Sigmoid colon (tissue), 7 donors: ENCODE results near the gene PDE2A. TPM values are rescaled to one million over a fixed set of nuclear protein-coding genes. Genes with fewer than 3 reads are reported as not detected.
"Not testable (repeated sequence)": the region's sequence is repeated elsewhere in the genome, so short reads cannot be mapped to it uniquely, and the experiment has no call there.

Experiments used
- DNase-seq: peaks from one replicate; pipeline ENCODE4 v3.0.0-alpha.2; 2019
- H3K27ac ChIP-seq, 4 donors: fragments of 200-600 bp; sonication (generic); one replicate each; pipeline ENCODE4 v1.5.1; 2016 to 2019; ENCODE audit warnings: mild to moderate bottlenecking in 1 of 4
- H3K27me3 ChIP-seq, 3 donors: fragments of 200-600 bp; sonication (generic); one replicate each; pipeline ENCODE4 v1.5.1; 2019; ENCODE audit warnings: mild to moderate bottlenecking in 1 of 3
- H3K36me3 ChIP-seq, 4 donors: fragments of 200-600 bp; sonication (generic); one replicate each; pipeline ENCODE4 v1.5.1; 2016 to 2019
- H3K4me1 ChIP-seq, 4 donors: fragments of 200-600 bp; sonication (generic); one replicate each; pipeline ENCODE4 v1.5.1; 2017 to 2019
- H3K4me3 ChIP-seq, 4 donors: fragments of 200-600 bp; sonication (generic); one replicate each; pipeline ENCODE4 v1.5.1; 2017 to 2019; ENCODE audit warnings: mild to moderate bottlenecking in 2 of 4, moderate library complexity in 1 of 4
- H3K9me3 ChIP-seq, 4 donors: fragments of 200-600 bp in 3 of 4; sonication (generic) in 3 of 4; one replicate each; pipeline versions ENCODE4 v1.5.1 to v1.6.1; 2013 to 2019
- CTCF ChIP-seq, 4 experiments: fragments of 450-650 bp in 3 of 4; fragments of 200-600 bp in 1 of 4; IDR thresholded peaks; one replicate each; pipeline ENCODE4 v1.5.1; 2016 to 2019; ENCODE audit warnings: antibody characterized with exemption in 4 of 4, mild to moderate bottlenecking in 3 of 4, moderate library complexity in 2 of 4
- EP300 ChIP-seq, 4 donors: sonication (generic); formaldehyde crosslinking; IDR thresholded peaks; one replicate each; pipeline ENCODE4 v1.6.1; 2017; ENCODE audit warnings: antibody characterized with exemption in 4 of 4
- POLR2A ChIP-seq, 2 donors: fragments of 450-650 bp; IDR thresholded peaks; one replicate each; pipeline ENCODE4 v1.6.1; 2016; ENCODE audit warnings: antibody characterized with exemption in 2 of 2, mild to moderate bottlenecking in 2 of 2, moderate library complexity in 2 of 2
- POLR2AphosphoS5 ChIP-seq, 4 donors: sonication (generic); formaldehyde crosslinking; IDR thresholded peaks; one replicate each; pipeline ENCODE4 v1.6.1; 2017; ENCODE audit warnings: antibody characterized with exemption in 4 of 4
- WGBS, 2 donors: extraction: QIAGEN DNeasy Blood & Tissue Kit; methylation state at CpG; one replicate each; pipeline ENCODE4 v1.1.7; 2013; 5-methylcytosine and 5-hydroxymethylcytosine counted together
- intact Hi-C: fragments of 100-400 bp; cut with DNase I; formaldehyde crosslinking; loops from one replicate; pipeline ENCODE4 v1.15.1; 2023
- polyA plus RNA-seq, 3 donors: library from polyadenylated mRNA; stranded (reverse); fragments of 200-250 nt; gene quantifications; one replicate each; pipeline ENCODE4 v1.2.3, GENCODE V29; 2013
- total RNA-seq, 4 donors: library from RNA; depleted of rRNA; stranded (reverse); fragments of >200 nt; gene quantifications; one replicate each; pipeline ENCODE4 v1.1.0, GENCODE V29; 2016
- donor health status: healthy with polysubstance abuse.
- donor health status: Bipolar disorder and iron deficiency.
- donor health status: healthy.

PDE2A gene
- total and polyA plus RNA-seq, 7 donors = 1.8 to 75.1 (median 48.9) TPM

GRCh38 chr11:72561856-72562255 lies 112.4 kb downstream of the PDE2A start:
- Histone ChIP-seq H3K27ac (no peak overlapping the region), H3K4me1 (no peaks in the 10 kb centered on the region), H3K4me3 (no peak overlapping the region), H3K27me3 (no peaks in the 10 kb centered on the region), H3K9me3 (no peaks in the 10 kb centered on the region), H3K36me3 (no peaks in the 10 kb centered on the region)
- intact Hi-C loops = no loop called here
- no peak for TF ChIP-seq POLR2AphosphoS5 (IDR thresholded peaks at IDR 0.05)
- TF ChIP-seq CTCF (IDR thresholded peaks at IDR 0.05) = no peak
- no peak for TF ChIP-seq EP300 (IDR thresholded peaks at IDR 0.05)
- TF ChIP-seq POLR2A (IDR thresholded peaks at IDR 0.05) = no peak
- WGBS, 2 donors = 82 to 88% methylated on average over 4 of the region's 4 CpGs
- no peak for DNase-seq

- WGBS, 2 donors = 91 to 93% methylated on average over 15 of the region's 15 CpGs
Measured at GRCh38 chr11:72560864-72561263, 113.4 kb downstream of the PDE2A start.

GRCh38 chr11:72556433-72556832 lies 117.8 kb downstream of the PDE2A start:
- Histone ChIP-seq H3K27me3 (no peaks in the 10 kb centered on the region), H3K9me3 (no peaks in the 10 kb centered on the region), H3K27ac (no peak overlapping the region), H3K4me1 (no peaks in the 10 kb centered on the region), H3K4me3 (no peak overlapping the region), H3K36me3 (no peaks in the 10 kb centered on the region)
- intact Hi-C loops = no loop called here
- 82 to 83% methylated on average over 5 of the region's 5 CpGs for WGBS, 2 donors
- no peak for TF ChIP-seq POLR2A (IDR thresholded peaks at IDR 0.05)
- no peak for TF ChIP-seq EP300 (IDR thresholded peaks at IDR 0.05)
- TF ChIP-seq CTCF (IDR thresholded peaks at IDR 0.05) = no peak
- no peak for TF ChIP-seq POLR2AphosphoS5 (IDR thresholded peaks at IDR 0.05)
- DNase-seq = no peak

More at GRCh38 chr11:72560864-72561263, 113.4 kb downstream of the PDE2A start:
- H3K9me3 ChIP-seq, H3K4me1 ChIP-seq, H3K36me3 ChIP-seq, intact Hi-C loops, H3K27ac ChIP-seq, H3K27me3 ChIP-seq, DNase-seq, H3K4me3 ChIP-seq: not testable (repeated sequence)

GRCh38 chr11:72555014-72555522 lies 119.2 kb downstream of the PDE2A start:
- DNase-seq, H3K27me3 ChIP-seq, H3K4me1 ChIP-seq, H3K9me3 ChIP-seq, H3K27ac ChIP-seq, H3K36me3 ChIP-seq, H3K4me3 ChIP-seq, intact Hi-C loops: not testable (repeated sequence)
- 86 to 92% methylated on average over 3 of the region's 3 CpGs for WGBS, 2 donors

- no peak overlapping the region for H3K27ac ChIP-seq
- no peaks in the 10 kb centered on the region for H3K9me3 ChIP-seq
- no peak for TF ChIP-seq POLR2A (IDR thresholded peaks at IDR 0.05)
- no peak for TF ChIP-seq CTCF (IDR thresholded peaks at IDR 0.05)
- TF ChIP-seq POLR2AphosphoS5 (IDR thresholded peaks at IDR 0.05) = no peak
- TF ChIP-seq EP300 (IDR thresholded peaks at IDR 0.05) = no peak
- no peaks in the 10 kb centered on the region for H3K27me3 ChIP-seq
- intact Hi-C loops = no loop called here
- H3K4me3 ChIP-seq = no peak overlapping the region
- 53 to 61% methylated on average over 3 of the region's 3 CpGs for WGBS, 2 donors
- DNase-seq = no peak
- no peaks in the 10 kb centered on the region for H3K36me3 ChIP-seq
- H3K4me1 ChIP-seq = no peaks in the 10 kb centered on the region
Measured at GRCh38 chr11:72553706-72554105, 120.5 kb downstream of the PDE2A start.

- no peaks in the 10 kb centered on the region for H3K27me3 ChIP-seq
- no peak for DNase-seq
- intact Hi-C loops = no loop called here
- WGBS, 2 donors = 84 to 91% methylated on average over 3 of the region's 3 CpGs
- no peak overlapping the region for H3K4me3 ChIP-seq
- no peaks in the 10 kb centered on the region for H3K4me1 ChIP-seq
- no peaks in the 10 kb centered on the region for H3K9me3 ChIP-seq
- TF ChIP-seq CTCF (IDR thresholded peaks at IDR 0.05) (no peak), EP300 (IDR thresholded peaks at IDR 0.05) (no peak), POLR2AphosphoS5 (IDR thresholded peaks at IDR 0.05) (no peak), POLR2A (IDR thresholded peaks at IDR 0.05) (no peak)
- no peaks in the 10 kb centered on the region for H3K36me3 ChIP-seq
- H3K27ac ChIP-seq = no peak overlapping the region
Measured at GRCh38 chr11:72552399-72552910, 121.8 kb downstream of the PDE2A start.
